ENCODE results near the gene HSFX3. TPM values are rescaled to one million over a fixed set of nuclear protein-coding genes. Genes with fewer than 3 reads are reported as not detected.

The HSFX3 gene
- total and polyA plus RNA-seq, 2 of the 8 experiments (the other 6 are each of a cell fraction or from before 2014, with no cell fraction given), result not detected

GRCh38 chrX:149521438-149521837 is 28.3 kb downstream of the HSFX3 start:
- Histone ChIP-seq H2BK20ac (ENCODE audit: low read length) (no peak overlapping the region), H2BK12ac (ENCODE audit: low read depth, low read length) (no peak overlapping the region), H3K4ac (replicated peaks; ENCODE audit: insufficient read length, low read depth, low read length) (no peak overlapping the region), H3K14ac (ENCODE audit: insufficient read length) (no peak overlapping the region), H3K23ac (ENCODE audit: insufficient read length) (no peak overlapping the region), H2AK5ac (ENCODE audit: low read depth, low read length) (no peak overlapping the region), H4K8ac (ENCODE audit: extremely low read depth, insufficient read depth, low read length) (no peak overlapping the region), H3K4me2 (ENCODE audit: insufficient read depth in 1 of 2, low read depth in 2 of 2, low read length in 2 of 2) (no peak overlapping the region), H3K27ac (ENCODE audit: low read depth, low read length) (no peak overlapping the region), H2BK120ac (replicated peaks; ENCODE audit: low read depth, low read length) (no peak overlapping the region), H2BK5ac (ENCODE audit: low read depth, low read length) (no peak overlapping the region), H2AFZ (ENCODE audit: low read length) (no peak overlapping the region), H4K5ac (ENCODE audit: insufficient read length, low read depth, low read length) (no peak overlapping the region), H3K9ac (replicated peaks in 1 of 4; ENCODE audit: extremely low read depth in 1 of 4, low read depth in 3 of 4, low read length in 3 of 4) (no peak overlapping the region), H4K91ac (replicated peaks; ENCODE audit: insufficient read length, low read length) (no peak overlapping the region), H3K79me1 (ENCODE audit: low read depth, low read length) (no peaks in the 10 kb centered on the region), H4K20me1 (replicated peaks in 1 of 2; ENCODE audit: control insufficient read depth in 1 of 2, insufficient read depth in 2 of 2, low read length in 2 of 2) (no peaks in the 10 kb centered on the region), H3K23me2 (ENCODE audit: low read depth, low read length) (no peaks in the 10 kb centered on the region), H3K4me1 (replicated peaks in 1 of 4; ENCODE audit: control insufficient read depth in 3 of 4, insufficient read depth in 4 of 4, low read length in 3 of 4) (peaks cover 0 to 6% (median 0%) of the 10 kb centered on the region in 4 experiments; a peak in 2 of 7 replicates), H3K79me2 (ENCODE audit: control insufficient read depth in 1 of 2, insufficient read depth in 2 of 2, low read length in 2 of 2) (no peaks in the 10 kb centered on the region), H3K27me3 (replicated peaks in 1 of 4; ENCODE audit: control insufficient read depth in 3 of 4, extremely low read depth in 1 of 4, insufficient read depth in 3 of 4, low read length in 3 of 4) (no peaks in the 10 kb centered on the region), H3K9me3 (ENCODE audit: insufficient read depth in 2 of 2, low read depth in 1 of 2, low read length in 1 of 2) (no peaks in the 10 kb centered on the region), H3K56ac (replicated peaks; ENCODE audit: insufficient read length, low read depth, low read length) (no peak overlapping the region), H3K36me3 (ENCODE audit: control insufficient read depth in 2 of 4, insufficient read depth in 4 of 4, low read length in 3 of 4) (no peaks in the 10 kb centered on the region), H3K18ac (ENCODE audit: extremely low read depth, low read length) (no peak overlapping the region), H3K4me3 (ENCODE audit: extremely low read depth in 1 of 4, insufficient read depth in 2 of 4, low read depth in 3 of 4, low read length in 4 of 4) (no peak overlapping the region), H2BK15ac (ENCODE audit: low read length) (no peak overlapping the region)
- DNase-seq (ENCODE audit: low read depth in 1 of 2, low spot score in 2 of 2) (no peak), FAIRE-seq (no peak)
- WGBS, 2 experiments (ENCODE audit: extremely low coverage in 1 of 2, insufficient coverage in 1 of 2, insufficient read length in 1 of 2, insufficient replicate concordance in 2 of 2, low coverage in 1 of 2, low lambda C conversion rate in 2 of 2, missing lambda C conversion rate in 1 of 2), result 92% methylated on average over 9 of the region's 9 CpGs; no CpG with 5 or more reads in 1 of the 2 experiments
- CTCF ChIA-PET (ENCODE audit: partially characterized antibody), result interaction anchor here (0.6 to 3.5 kb wide), 5 partner anchors 9 to 338 kb away, joined by 3 to 18 read pairs (median 4); no protein-coding TSS in a partner anchor
- POLR2A ChIA-PET (ENCODE audit: partially characterized antibody), result interaction anchor here (1.1 kb wide), 1 partner anchor 9 kb away, joined by 4 read pairs; no protein-coding TSS in a partner anchor
- no peak for TF ChIP-seq BACH1 (IDR thresholded peaks at IDR 0.05; ENCODE audit: low read length)
- no peak for TF ChIP-seq EGR1 (IDR thresholded peaks at IDR 0.05; ENCODE audit: borderline replicate concordance, low read depth, low read length)
- no peak for TF ChIP-seq CHD2 (IDR thresholded peaks at IDR 0.05; ENCODE audit: low read length)
- no peak for TF ChIP-seq KDM4A (IDR thresholded peaks at IDR 0.05; ENCODE audit: low read depth, low read length, severe bottlenecking)
- TF ChIP-seq MAFK (IDR thresholded peaks at IDR 0.05; ENCODE audit: low read depth, low read length), result no peak
- TF ChIP-seq TAF1 (IDR thresholded peaks at IDR 0.05; ENCODE audit: low read depth, low read length), result no peak
- TF ChIP-seq SAP30 (IDR thresholded peaks at IDR 0.05; ENCODE audit: insufficient read depth, insufficient replicate concordance, low read length), result no peak
- TF ChIP-seq SIRT6 (IDR thresholded peaks at IDR 0.05; ENCODE audit: low read length), result no peak
- no peak for TF ChIP-seq CEBPB (IDR thresholded peaks at IDR 0.05; ENCODE audit: low read depth, low read length)
- TF ChIP-seq, protein P1, sequence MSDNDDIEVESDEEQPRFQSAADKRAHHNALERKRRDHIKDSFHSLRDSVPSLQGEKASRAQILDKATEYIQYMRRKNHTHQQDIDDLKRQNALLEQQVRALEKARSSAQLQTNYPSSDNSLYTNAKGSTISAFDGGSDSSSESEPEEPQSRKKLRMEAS (IDR thresholded peaks at IDR 0.05), result no peak
- TF ChIP-seq CTBP2 (IDR thresholded peaks at IDR 0.05; ENCODE audit: borderline replicate concordance, insufficient read depth, insufficient read length, low read length), result no peak
- no peak for TF ChIP-seq HDAC6 (IDR thresholded peaks at IDR 0.05; ENCODE audit: low read depth, low read length)
- TF ChIP-seq POU5F1 (IDR thresholded peaks at IDR 0.05; ENCODE audit: low read depth, low read length), result no peak
- no peak for TF ChIP-seq NANOG (IDR thresholded peaks at IDR 0.05; ENCODE audit: insufficient read depth, low read depth, low read length, poor library complexity, severe bottlenecking)
- no peak for TF ChIP-seq RFX5 (IDR thresholded peaks at IDR 0.05; ENCODE audit: borderline replicate concordance, low read depth, low read length)
